H1 (cell line): Measurements from ENCODE around the gene ATP7B. TPM values are rescaled to one million over a fixed set of nuclear protein-coding genes. Genes with fewer than 3 reads are reported as not detected.

Source experiments
- CTCF ChIA-PET: fragments of 300-600 bp; sonication (Branson Sonifier 250); formaldehyde crosslinking; loops from one replicate; lab custom pipeline; 2021; ENCODE audit not compliant: partially characterized antibody; lab: Charles Lee
- POLR2A ChIA-PET: fragments of 300-600 bp; sonication (Branson Sonifier 250); formaldehyde crosslinking; loops from one replicate; lab custom pipeline; 2021; ENCODE audit warnings: inconsistent platforms; ENCODE audit not compliant: partially characterized antibody; lab: Charles Lee
- DNase-seq, 2 experiments: peaks; one replicate each; pipeline versions ENCODE4 v3.0.0 to v3.0.0-alpha.2; 2010 to 2022; ENCODE audit warnings: low spot score in 2 of 2, low read depth in 1 of 2, mixed read lengths in 1 of 2
- FAIRE-seq: peaks from 2 replicates; lab custom pipeline; 2011; peaks lifted over from hg19 to GRCh38; lab: Jason Lieb, UNC
- H2AFZ ChIP-seq: 2 replicates; pipeline ENCODE4 v1.8.1; 2012; ENCODE audit warnings: low read length, inconsistent platforms
- H2AK5ac ChIP-seq: 2 replicates; pipeline ENCODE4 v1.6.1; 2013; ENCODE audit warnings: low read depth, low read length
- H2BK120ac ChIP-seq: replicated peaks from 2 replicates; pipeline ENCODE3; 2013; ENCODE audit warnings: low read depth, low read length, inconsistent platforms
- H2BK12ac ChIP-seq: 2 replicates; pipeline ENCODE4 v1.6.1; 2013; ENCODE audit warnings: low read depth, low read length
- H2BK15ac ChIP-seq: 2 replicates; pipeline ENCODE4 v1.6.1; 2013; ENCODE audit warnings: low read length
- H2BK20ac ChIP-seq: 2 replicates; pipeline ENCODE4 v1.6.1; 2013; ENCODE audit warnings: low read length
- H2BK5ac ChIP-seq: 2 replicates; pipeline ENCODE4 v1.6.1; 2013; ENCODE audit warnings: low read depth, low read length
- H3K14ac ChIP-seq: 2 replicates; pipeline ENCODE4 v1.6.1; 2013; ENCODE audit warnings: inconsistent platforms; ENCODE audit not compliant: insufficient read length
- H3K18ac ChIP-seq: 2 replicates; pipeline ENCODE4 v1.6.1; 2013; ENCODE audit warnings: low read length; ENCODE audit errors: extremely low read depth
- H3K23ac ChIP-seq: 2 replicates; pipeline ENCODE4 v1.6.1; 2013; ENCODE audit warnings: inconsistent platforms; ENCODE audit not compliant: insufficient read length
- H3K23me2 ChIP-seq: 2 replicates; pipeline ENCODE4 v1.6.1; 2013; ENCODE audit warnings: low read depth, low read length
- H3K27ac ChIP-seq: 2 replicates; pipeline ENCODE4 v1.6.1; 2011; ENCODE audit warnings: low read depth, low read length, inconsistent platforms
- H3K27me3 ChIP-seq, 4 experiments: replicated peaks in 1 of 4; 1 replicate in 1 of 4; 2 replicates in 3 of 4; pipeline versions ENCODE4 v1.6.1 to v1.8.1; 2011 to 2013; ENCODE audit warnings: low read length in 3 of 4, mild to moderate bottlenecking in 3 of 4, inconsistent platforms in 2 of 4, mixed read lengths in 2 of 4, moderate library complexity in 1 of 4; ENCODE audit not compliant: control insufficient read depth in 3 of 4, insufficient read depth in 3 of 4; ENCODE audit errors: extremely low read depth in 1 of 4
- H3K36me3 ChIP-seq, 4 experiments: 2 replicates each; pipeline versions ENCODE4 v1.6.1 to v1.8.1; 2011 to 2013; ENCODE audit warnings: mild to moderate bottlenecking in 4 of 4, low read length in 3 of 4, moderate library complexity in 2 of 4, control low read depth in 1 of 4, inconsistent platforms in 1 of 4; ENCODE audit not compliant: insufficient read depth in 4 of 4, control insufficient read depth in 2 of 4
- H3K4ac ChIP-seq: replicated peaks from 2 replicates; pipeline ENCODE3; 2013; ENCODE audit warnings: low read length, low read depth, mixed read lengths, inconsistent platforms; ENCODE audit not compliant: insufficient read length
- H3K4me1 ChIP-seq, 4 experiments: replicated peaks in 1 of 4; 1 replicate in 1 of 4; 2 replicates in 3 of 4; pipeline versions ENCODE4 v1.6.1 to v1.8.1; 2011 to 2013; ENCODE audit warnings: low read length in 3 of 4, inconsistent platforms in 2 of 4, mixed read lengths in 1 of 4; ENCODE audit not compliant: insufficient read depth in 4 of 4, control insufficient read depth in 3 of 4
- H3K4me2 ChIP-seq, 2 experiments: 2 replicates each; pipeline versions ENCODE4 v1.6.1 to v1.8.1; 2011 to 2013; ENCODE audit warnings: low read depth in 2 of 2, low read length in 2 of 2, control low read depth in 1 of 2, inconsistent platforms in 1 of 2, mild to moderate bottlenecking in 1 of 2; ENCODE audit not compliant: insufficient read depth in 1 of 2
- H3K4me3 ChIP-seq, 4 experiments: fragments of 200-600, 300-600 bp in 1 of 4; sonication (generic), shearing (Covaris generic), sonication (Bioruptor Twin) in 1 of 4; 2 replicates each; pipeline versions ENCODE4 v1.5.1 to v1.8.1; 2011 to 2016; ENCODE audit warnings: low read length in 4 of 4, low read depth in 3 of 4, control low read depth in 2 of 4, inconsistent platforms in 2 of 4, mild to moderate bottlenecking in 2 of 4, mixed read lengths in 1 of 4, moderate library complexity in 1 of 4; ENCODE audit not compliant: insufficient read depth in 2 of 4; ENCODE audit errors: extremely low read depth in 1 of 4
- H3K56ac ChIP-seq: replicated peaks from 2 replicates; pipeline ENCODE3; 2013; ENCODE audit warnings: low read depth, mild to moderate bottlenecking, mixed read lengths, low read length, inconsistent platforms; ENCODE audit not compliant: insufficient read length
- H3K79me1 ChIP-seq: 2 replicates; pipeline ENCODE4 v1.6.1; 2013; ENCODE audit warnings: low read depth, low read length, control low read depth
- H3K79me2 ChIP-seq, 2 experiments: 2 replicates each; pipeline versions ENCODE4 v1.6.1 to v1.8.1; 2012 to 2013; ENCODE audit warnings: low read length in 2 of 2, mild to moderate bottlenecking in 2 of 2, inconsistent platforms in 1 of 2; ENCODE audit not compliant: insufficient read depth in 2 of 2, control insufficient read depth in 1 of 2
- H3K9ac ChIP-seq, 4 experiments: replicated peaks in 1 of 4; 1 replicate in 1 of 4; 2 replicates in 3 of 4; pipeline versions ENCODE4 v1.6.1 to v1.8.1; 2011 to 2013; ENCODE audit warnings: low read depth in 3 of 4, low read length in 3 of 4, control low read depth in 2 of 4, mild to moderate bottlenecking in 2 of 4, moderate library complexity in 2 of 4, inconsistent platforms in 1 of 4; ENCODE audit errors: extremely low read depth in 1 of 4
- H3K9me3 ChIP-seq, 2 experiments: 2 replicates each; pipeline versions ENCODE4 v1.6.1 to v1.8.1; 2012 to 2013; ENCODE audit warnings: mild to moderate bottlenecking in 2 of 2, moderate library complexity in 2 of 2, control low read depth in 1 of 2, inconsistent platforms in 1 of 2, low read depth in 1 of 2, low read length in 1 of 2, mixed read lengths in 1 of 2; ENCODE audit not compliant: insufficient read depth in 2 of 2
- H4K20me1 ChIP-seq, 2 experiments: replicated peaks in 1 of 2; 2 replicates each; pipeline versions ENCODE3 to v1.8.1; 2011 to 2013; ENCODE audit warnings: inconsistent platforms in 2 of 2, low read length in 2 of 2, mild to moderate bottlenecking in 1 of 2; ENCODE audit not compliant: insufficient read depth in 2 of 2, control insufficient read depth in 1 of 2
- H4K5ac ChIP-seq: 2 replicates; pipeline ENCODE4 v1.6.1; 2013; ENCODE audit warnings: low read length, low read depth, mixed read lengths, inconsistent platforms; ENCODE audit not compliant: insufficient read length
- H4K8ac ChIP-seq: 2 replicates; pipeline ENCODE4 v1.8.0; 2013; ENCODE audit warnings: mild to moderate bottlenecking, moderate library complexity, low read length, inconsistent platforms; ENCODE audit not compliant: insufficient read depth; ENCODE audit errors: extremely low read depth
- H4K91ac ChIP-seq: replicated peaks from 2 replicates; pipeline ENCODE3; 2013; ENCODE audit warnings: low read length, mixed read lengths, inconsistent platforms; ENCODE audit not compliant: insufficient read length
- ATF3 ChIP-seq: IDR thresholded peaks from 2 replicates; pipeline ENCODE4 v1.6.1; 2011; ENCODE audit warnings: low read depth, mild to moderate bottlenecking, low read length; ENCODE audit not compliant: insufficient read depth
- BACH1 ChIP-seq: IDR thresholded peaks from 2 replicates; pipeline ENCODE4 v1.6.1; 2012; ENCODE audit warnings: low read length, improper control_type of control experiment
- BCL11A ChIP-seq, 2 experiments: IDR thresholded peaks; one replicate each; pipeline ENCODE4 v1.6.1; 2011; ENCODE audit warnings: low read depth in 2 of 2, low read length in 2 of 2, mild to moderate bottlenecking in 2 of 2
- CHD1 ChIP-seq: IDR thresholded peaks from 2 replicates; pipeline ENCODE4 v1.6.1; 2012; ENCODE audit warnings: low read depth, low read length, improper control_type of control experiment
- CTBP2 ChIP-seq: IDR thresholded peaks from 2 replicates; pipeline ENCODE4 v1.7.0; 2011; ENCODE audit warnings: borderline replicate concordance, mild to moderate bottlenecking, moderate library complexity, mixed read lengths, low read length; ENCODE audit not compliant: insufficient read depth, insufficient read length
- GABPA ChIP-seq: IDR thresholded peaks from 2 replicates; pipeline ENCODE4 v1.6.1; 2011; ENCODE audit warnings: mild to moderate bottlenecking, low read length, moderate library complexity, borderline replicate concordance; ENCODE audit not compliant: insufficient read depth
- KDM1A ChIP-seq: fragments of 200-600, 300-600 bp; sonication (generic); IDR thresholded peaks from 2 replicates; pipeline ENCODE4 v1.7.1; 2016; ENCODE audit warnings: mild to moderate bottlenecking, low read length, borderline replicate concordance
- PHF8 ChIP-seq: fragments of 200-600 bp; sonication (generic); conservative IDR thresholded peaks from 2 replicates; pipeline ENCODE4 v1.7.1; 2012; ENCODE audit warnings: low read depth, mild to moderate bottlenecking, inconsistent platforms, low read length, moderate library complexity
- TCF12 ChIP-seq: IDR thresholded peaks from 2 replicates; pipeline ENCODE4 v1.6.1; 2011; ENCODE audit warnings: low read depth, mild to moderate bottlenecking, low read length
- USF2 ChIP-seq: IDR thresholded peaks from 2 replicates; pipeline ENCODE4 v1.6.1; 2011; ENCODE audit warnings: low read length, improper control_type of control experiment
- WGBS, 2 experiments: shearing (Covaris generic) in 1 of 2; methylation state at CpG; one replicate each; pipeline versions ENCODE4 v1.1.6 to v1.1.7; 2013 to 2015; ENCODE audit warnings: low lambda C conversion rate in 2 of 2, mixed read lengths in 2 of 2, inconsistent platforms in 1 of 2, low coverage in 1 of 2, missing lambda C conversion rate in 1 of 2; ENCODE audit not compliant: insufficient replicate concordance in 2 of 2, insufficient coverage in 1 of 2, insufficient read length in 1 of 2; ENCODE audit errors: extremely low coverage in 1 of 2, missing lambda C conversion rate in 1 of 2; 5-methylcytosine and 5-hydroxymethylcytosine counted together
- polyA plus RNA-seq, 7 experiments: library from polyadenylated mRNA; depleted of rRNA in 3 of 7; stranded (reverse) in 5 of 7; unstranded in 2 of 7; fragments of >200 nt in 5 of 7; fragments of 200-250 nt in 2 of 7; gene quantifications; 1 replicate in 5 of 7; 2 replicates in 1 of 7; 4 replicates in 1 of 7; pipeline versions ENCODE4 v1.2.1 to v1.2.3, GENCODE V29; 2011 to 2013; ENCODE audit warnings: missing spikeins in 2 of 7, mixed read lengths in 2 of 7
- total RNA-seq: library from RNA; stranded (reverse); fragmentation: NEBNext Ultra II Directional; extraction: Animal tissue kit (Norgen Biotek cat#: 25700); gene quantifications from 2 replicates; pipeline ENCODE4 v1.2.1, GENCODE V29; 2021

Gene ATP7B
- total and polyA plus RNA-seq, 2 of the 8 experiments (the other 6 are each of a cell fraction or from before 2014, with no cell fraction given), result 4.1 to 9.2 TPM

GRCh38 chr13:51967482-51968446 is 43.5 kb downstream of the ATP7B start:
- H3K14ac ChIP-seq, result no peak overlapping the region
- H4K91ac ChIP-seq, result no peak overlapping the region
- POLR2A ChIA-PET, result no interaction called here
- no peaks in the 10 kb centered on the region for H3K79me1 ChIP-seq
- H2AFZ ChIP-seq, result no peak overlapping the region
- H4K20me1 ChIP-seq, result no peaks in the 10 kb centered on the region
- 82% methylated on average over 8 of the region's 8 CpGs; no CpG with 5 or more reads in 1 of the 2 experiments for WGBS, 2 experiments
- no peaks in the 10 kb centered on the region for H3K27me3 ChIP-seq
- CTCF ChIA-PET, result interaction anchor here (1.7 kb wide), 1 partner anchor 33 kb away, joined by 3 read pairs; no protein-coding TSS in a partner anchor
- no peaks in the 10 kb centered on the region for H3K79me2 ChIP-seq
- no peak overlapping the region for H3K4ac ChIP-seq
- H2BK12ac ChIP-seq, result no peak overlapping the region
- no peak overlapping the region for H2BK120ac ChIP-seq
- H3K23me2 ChIP-seq, result no peaks in the 10 kb centered on the region; the same call in 1 of the 2 replicates
- H3K9me3 ChIP-seq, result no peaks in the 10 kb centered on the region
- FAIRE-seq (no peak), DNase-seq (no peak)
- H4K5ac ChIP-seq, result no peak overlapping the region
- H3K4me2 ChIP-seq, result no peak overlapping the region
- no peak overlapping the region for H4K8ac ChIP-seq
- H2AK5ac ChIP-seq, result no peak overlapping the region
- H3K23ac ChIP-seq, result no peak overlapping the region
- no peak overlapping the region for H2BK15ac ChIP-seq
- no peaks in the 10 kb centered on the region for H3K36me3 ChIP-seq
- H3K27ac ChIP-seq, result no peak overlapping the region
- H2BK5ac ChIP-seq, result no peak overlapping the region
- H3K56ac ChIP-seq, result no peak overlapping the region
- no peak overlapping the region for H3K4me3 ChIP-seq
- H3K4me1 ChIP-seq, result no peaks in the 10 kb centered on the region
- H2BK20ac ChIP-seq, result no peak overlapping the region
- H3K9ac ChIP-seq, result no peak overlapping the region
- no peak overlapping the region for H3K18ac ChIP-seq
- TF ChIP-seq GABPA, result no peak
- no peak for TF ChIP-seq CHD1
- no peak for TF ChIP-seq BACH1
- no peak for TF ChIP-seq CTBP2
- no peak for TF ChIP-seq KDM1A
- no peak for TF ChIP-seq USF2
- no peak for TF ChIP-seq ATF3
- TF ChIP-seq TCF12, result no peak
- TF ChIP-seq BCL11A (IDR thresholded peaks at IDR 0.05; ENCODE audit: low read depth in 2 of 2, low read length in 2 of 2), result no peak
- no peak for TF ChIP-seq PHF8
